Muscle of leg (tissue), 11 donors: ENCODE measurements around the gene DYRK2. TPM values are rescaled to one million over a fixed set of nuclear protein-coding genes. Genes with fewer than 3 reads are reported as not detected.

Experiments
- DNase-seq: peaks from one replicate; pipeline ENCODE4 v3.0.0; 2013
- H3K27ac ChIP-seq: one replicate; pipeline ENCODE4 v1.5.1; 2013; ENCODE audit warnings: mild to moderate bottlenecking, low read length, control low read depth
- H3K27me3 ChIP-seq: one replicate; pipeline ENCODE4 v1.6.1; 2013; ENCODE audit warnings: low read length; ENCODE audit not compliant: control insufficient read depth, insufficient read depth
- H3K36me3 ChIP-seq: one replicate; pipeline ENCODE4 v1.6.1; 2013; ENCODE audit warnings: low read length; ENCODE audit not compliant: control insufficient read depth, insufficient read depth
- H3K4me1 ChIP-seq: one replicate; pipeline ENCODE4 v1.6.1; 2013; ENCODE audit warnings: low read length; ENCODE audit not compliant: control insufficient read depth, insufficient read depth
- H3K4me3 ChIP-seq: one replicate; pipeline ENCODE4 v1.5.1; 2013; ENCODE audit warnings: low read length, control low read depth
- H3K9me3 ChIP-seq: replicated peaks from 2 replicates; pipeline ENCODE4 v1.6.1; 2013; ENCODE audit warnings: low read depth, low read length; ENCODE audit not compliant: control insufficient read depth
- WGBS: methylation state at CpG from one replicate; pipeline ENCODE4 v1.1.5; 2013; ENCODE audit warnings: missing lambda C conversion rate; ENCODE audit not compliant: insufficient coverage; 5-methylcytosine and 5-hydroxymethylcytosine counted together
- polyA plus RNA-seq, 8 donors: library from polyadenylated mRNA; unstranded; fragments of 120-200 nt; gene quantifications; one replicate each; pipeline versions ENCODE4 v1.2.1 to v1.2.3, GENCODE V29; 2013; ENCODE audit warnings: inconsistent platforms in 1 of 8, low replicate concordance in 1 of 8; ENCODE audit not compliant: insufficient read length in 8 of 8, insufficient read depth in 1 of 8
- total RNA-seq: library from RNA; stranded (reverse); fragments of 120-200 nt; gene quantifications from one replicate; pipeline ENCODE4 v1.2.4, GENCODE V29; 2013

The DYRK2 gene
- total and polyA plus RNA-seq, 9 donors = 35.5 to 56.1 (median 51.6) TPM

DNA sequence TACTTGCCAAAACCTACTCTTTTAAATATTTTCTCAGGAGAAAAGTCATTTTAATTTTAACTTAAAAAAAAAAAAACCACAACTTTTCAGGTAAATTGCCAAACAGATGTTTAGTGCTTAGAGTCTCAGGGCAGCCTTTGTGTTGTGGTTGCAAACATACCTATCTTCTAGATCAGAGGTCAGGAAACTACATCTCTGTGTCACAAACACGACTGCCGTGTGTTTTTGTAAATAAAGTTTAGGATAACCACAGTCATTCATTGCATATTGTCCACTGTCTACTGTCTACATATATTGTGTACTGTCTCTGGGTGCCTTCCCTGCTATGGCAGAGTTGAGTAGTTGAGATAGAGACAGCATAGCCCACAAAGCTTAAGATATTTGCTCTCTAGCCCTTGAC is 48.9 kb downstream of the DYRK2 start:
- Histone ChIP-seq H3K36me3 (no peaks in the 10 kb centered on the region), H3K27me3 (no peaks in the 10 kb centered on the region), H3K4me3 (no peak overlapping the region), H3K27ac (no peak overlapping the region), H3K4me1 (peaks cover 3% of the 10 kb centered on the region), H3K9me3 (no peaks in the 10 kb centered on the region)
- DNase-seq = no peak
- WGBS = no CpG with 5 or more reads among the region's 2 CpGs

DNA sequence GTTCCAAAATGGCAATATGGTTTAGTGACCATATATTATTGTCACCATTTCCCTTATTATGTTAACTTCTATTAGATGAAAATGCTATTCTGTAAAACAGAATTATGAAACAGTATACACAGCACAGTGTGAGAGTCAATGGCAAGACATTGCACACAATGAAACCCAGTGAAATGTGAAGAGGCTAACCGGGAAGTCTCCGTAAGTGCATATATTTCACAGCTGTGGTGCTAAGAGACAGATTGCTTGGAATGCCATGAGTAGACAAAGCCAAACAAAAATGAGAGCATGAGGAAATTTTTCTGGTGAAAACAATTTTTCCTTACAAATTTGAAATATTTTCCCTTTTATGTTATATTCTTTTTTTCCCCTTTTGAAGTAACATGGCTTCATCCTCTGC is 49.4 kb downstream of the DYRK2 start:
- no peak overlapping the region for H3K27ac ChIP-seq
- peaks cover 3% of the 10 kb centered on the region for H3K4me1 ChIP-seq
- H3K27me3 ChIP-seq = no peaks in the 10 kb centered on the region
- H3K4me3 ChIP-seq = no peak overlapping the region
- DNase-seq = peak; percentile 72
- WGBS = no CpG with 5 or more reads among the region's 2 CpGs
- no peaks in the 10 kb centered on the region for H3K9me3 ChIP-seq
- no peaks in the 10 kb centered on the region for H3K36me3 ChIP-seq

DNA sequence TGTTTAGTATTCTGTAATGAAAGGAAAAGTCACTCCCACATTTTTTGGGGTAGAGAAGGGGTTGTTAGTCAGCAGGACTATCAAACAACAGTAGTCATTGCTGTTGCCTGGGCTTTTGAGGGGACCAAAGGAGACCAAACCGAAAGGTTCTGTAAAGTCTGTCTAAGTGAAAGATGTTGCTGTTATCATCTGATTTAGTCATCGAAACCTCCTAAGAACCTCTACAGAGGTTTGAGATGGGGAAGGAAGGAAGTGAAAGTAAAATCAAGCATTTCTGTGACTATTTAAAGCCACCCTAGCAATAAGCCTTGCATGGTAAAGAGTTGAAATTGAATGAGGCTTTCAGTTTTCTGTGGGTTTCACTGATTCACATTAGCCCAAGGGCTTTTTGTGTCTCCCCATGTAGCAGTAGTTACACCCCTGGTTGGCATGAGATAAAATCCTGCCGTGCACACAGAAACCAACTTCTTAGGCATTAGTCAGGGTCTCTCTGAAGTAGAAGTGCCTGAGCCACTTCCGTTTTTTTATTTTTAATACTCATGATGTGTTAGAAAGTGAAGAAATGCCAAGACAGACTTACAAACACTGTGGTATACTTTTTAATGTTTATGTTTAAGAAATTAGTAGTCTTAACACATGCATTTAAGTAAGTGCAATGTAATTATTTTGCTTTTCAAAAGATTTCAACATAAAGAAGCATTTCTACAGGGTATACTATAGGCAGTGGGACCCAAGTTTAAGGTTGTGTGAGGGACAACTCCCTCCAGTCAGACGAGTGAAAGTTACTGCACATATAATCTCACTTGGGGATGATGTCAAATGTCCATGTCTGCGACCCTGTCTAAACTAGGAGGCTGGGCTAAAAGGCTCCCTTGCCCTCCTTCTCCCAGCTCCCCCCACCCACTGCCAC is 50.4 kb downstream of the DYRK2 start:
- peak; percentile 47 for DNase-seq
- H3K4me3 ChIP-seq = no peak overlapping the region
- no peaks in the 10 kb centered on the region for H3K36me3 ChIP-seq
- no peaks in the 10 kb centered on the region for H3K9me3 ChIP-seq
- no CpG with 5 or more reads among the region's 6 CpGs for WGBS
- H3K27ac ChIP-seq = peak overlapping the region; percentile 26
- H3K27me3 ChIP-seq = no peaks in the 10 kb centered on the region
- H3K4me1 ChIP-seq = peaks cover 3% of the 10 kb centered on the region

DNA sequence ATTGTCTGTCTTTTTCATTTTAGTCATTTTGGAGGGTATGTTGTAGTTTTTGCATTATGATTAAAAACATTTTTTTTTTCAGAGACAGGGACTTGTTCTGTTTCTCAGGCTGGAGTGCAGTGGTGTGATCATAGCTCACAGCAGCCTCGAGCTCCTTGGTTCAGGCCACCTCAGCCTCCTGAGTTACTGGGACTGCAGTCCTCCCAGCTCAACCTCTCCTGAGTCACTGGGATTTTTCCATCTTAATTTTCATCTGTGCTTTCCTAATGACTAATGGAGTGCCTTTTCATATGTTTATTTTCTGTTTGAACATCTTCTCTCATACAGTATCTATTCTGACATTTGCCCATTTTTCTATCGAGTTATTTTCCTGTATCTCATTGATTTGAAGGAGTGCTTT is 52.6 kb downstream of the DYRK2 start:
- Histone ChIP-seq H3K36me3 (no peaks in the 10 kb centered on the region), H3K27ac (no peak overlapping the region), H3K9me3 (no peaks in the 10 kb centered on the region), H3K4me1 (peaks cover 5% of the 10 kb centered on the region), H3K27me3 (no peaks in the 10 kb centered on the region), H3K4me3 (no peak overlapping the region)
- WGBS = no CpG with 5 or more reads among the region's 2 CpGs
- DNase-seq = no peak

DNA sequence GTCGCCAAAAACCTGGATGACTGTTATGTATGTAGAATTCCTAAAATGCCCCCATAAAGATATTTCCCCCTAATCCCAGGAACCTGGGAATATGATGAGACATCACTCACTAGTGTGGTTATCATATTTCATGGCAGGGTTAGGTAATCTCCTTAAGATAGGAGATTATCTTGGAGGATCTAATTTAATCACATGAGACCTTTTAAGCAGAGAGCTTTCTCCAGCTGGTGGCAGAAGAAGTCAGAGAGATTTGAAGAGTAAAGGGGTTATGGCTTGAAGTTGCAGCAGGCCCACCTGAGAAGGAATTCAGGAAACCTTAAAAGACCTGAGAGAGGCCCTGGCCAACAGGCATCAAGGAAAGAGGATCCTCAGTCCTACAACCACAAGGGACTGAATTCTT is 53.6 kb downstream of the DYRK2 start:
- H3K9me3 ChIP-seq = no peaks in the 10 kb centered on the region
- peaks cover 6% of the 10 kb centered on the region for H3K4me1 ChIP-seq
- H3K4me3 ChIP-seq = no peak overlapping the region
- DNase-seq = no peak
- no CpG with 5 or more reads among the region's 1 CpG for WGBS
- H3K27me3 ChIP-seq = no peaks in the 10 kb centered on the region
- no peaks in the 10 kb centered on the region for H3K36me3 ChIP-seq
- no peak overlapping the region for H3K27ac ChIP-seq

DNA sequence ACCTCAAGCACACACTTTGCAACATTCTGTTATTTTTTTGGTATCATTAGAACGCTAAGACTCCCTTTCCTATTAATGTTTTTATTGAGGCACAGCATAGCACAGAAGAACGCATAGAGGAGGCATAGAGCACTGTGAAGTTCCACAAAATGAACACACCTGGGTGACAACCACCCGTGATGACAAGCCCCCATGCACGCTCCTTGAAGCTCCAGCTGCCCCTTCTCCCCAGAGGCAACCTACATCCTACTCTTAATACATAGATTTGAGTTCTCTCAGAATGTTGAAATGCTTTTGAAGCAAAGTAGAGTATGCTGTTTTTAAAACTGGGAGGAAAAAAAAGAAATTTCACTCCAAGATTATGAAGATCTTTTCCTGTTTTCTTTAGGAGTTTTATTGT is 55.5 kb downstream of the DYRK2 start:
- Histone ChIP-seq H3K36me3 (no peaks in the 10 kb centered on the region), H3K4me3 (no peak overlapping the region), H3K4me1 (peaks cover 6% of the 10 kb centered on the region), H3K9me3 (no peaks in the 10 kb centered on the region), H3K27me3 (no peaks in the 10 kb centered on the region), H3K27ac (no peak overlapping the region)
- DNase-seq = no peak
- WGBS = 100% methylated on average over 1 of the region's 4 CpGs

DNA sequence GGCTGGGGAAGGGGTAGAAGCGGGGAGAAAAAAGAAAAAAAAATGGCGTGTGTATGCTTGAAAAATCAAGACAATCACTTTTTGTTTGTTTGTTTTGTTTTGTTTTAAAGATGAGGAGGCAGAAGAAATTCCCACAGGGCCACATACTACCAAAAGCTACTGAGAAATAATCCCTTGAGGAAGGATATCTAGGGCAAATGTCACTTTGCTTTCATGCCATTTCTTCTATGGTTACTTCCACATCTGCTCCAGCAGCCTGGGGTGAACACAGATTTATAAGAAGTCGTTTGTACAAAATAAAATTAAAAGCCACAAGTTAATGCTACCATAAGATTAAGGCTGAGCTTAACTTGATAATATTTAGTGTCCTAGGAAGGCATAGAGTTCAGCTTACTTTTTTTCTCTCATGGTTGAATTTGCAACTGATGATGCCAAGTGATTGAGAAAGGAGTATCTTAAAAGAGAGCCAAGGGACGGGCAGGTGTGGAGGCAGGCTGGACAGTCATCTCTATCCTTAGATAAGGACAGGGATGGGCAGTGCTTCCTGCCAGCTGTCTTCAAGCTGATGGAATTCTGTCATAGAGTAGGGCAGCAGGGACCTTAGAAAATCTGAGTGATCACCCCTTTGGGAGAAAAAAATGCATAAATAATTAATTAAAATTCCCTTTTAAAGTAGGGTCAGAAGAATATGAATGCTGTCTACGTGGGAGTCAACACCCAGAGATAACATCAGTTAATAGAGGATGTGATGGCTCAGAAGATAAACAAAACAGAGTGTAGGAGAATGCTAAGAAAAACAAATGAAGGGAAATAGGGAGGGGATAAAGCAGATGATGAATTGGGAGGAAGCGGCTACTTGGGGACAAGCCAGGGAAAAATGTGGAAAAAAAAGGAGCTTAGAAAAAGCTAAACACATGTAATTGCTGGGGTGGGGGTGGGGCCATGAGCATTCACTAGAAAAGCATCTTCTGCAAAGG is 57.1 kb downstream of the DYRK2 start:
- 42% methylated on average over 3 of the region's 6 CpGs for WGBS
- Histone ChIP-seq H3K36me3 (no peaks in the 10 kb centered on the region), H3K4me3 (no peak overlapping the region), H3K9me3 (no peaks in the 10 kb centered on the region), H3K4me1 (peaks cover 6% of the 10 kb centered on the region), H3K27me3 (no peaks in the 10 kb centered on the region), H3K27ac (no peak overlapping the region)
- DNase-seq = peak; percentile 77

DNA sequence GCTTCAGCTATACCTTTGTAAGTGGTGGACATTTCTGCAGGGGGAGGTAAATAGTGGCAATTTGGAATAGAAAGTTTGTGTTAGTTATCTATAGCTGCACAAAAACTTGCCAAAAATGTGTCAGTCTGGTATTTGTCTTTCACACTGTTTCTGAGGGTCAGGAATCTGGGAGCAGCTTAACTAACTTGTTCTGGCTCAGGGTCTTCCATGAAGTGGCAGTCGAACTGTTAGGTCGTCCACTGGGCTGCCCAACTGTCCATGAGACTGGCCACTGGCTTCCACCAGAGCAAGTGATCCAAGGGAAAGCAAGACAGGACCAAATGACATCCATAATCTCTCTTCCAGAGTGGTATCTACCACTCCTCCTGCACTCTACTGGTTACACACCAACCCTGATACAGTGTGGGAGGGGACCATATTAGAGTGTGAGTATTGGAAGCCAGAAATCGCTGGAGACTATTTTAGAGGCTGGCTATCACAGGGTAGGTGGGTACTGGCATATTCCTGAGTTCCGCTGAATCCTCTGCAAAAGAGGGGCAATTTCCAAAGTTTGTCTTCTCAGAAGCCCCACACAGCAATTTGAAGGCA is 60.9 kb downstream of the DYRK2 start:
- no peaks in the 10 kb centered on the region for H3K36me3 ChIP-seq
- WGBS = 80% methylated on average over 1 of the region's 4 CpGs
- H3K4me3 ChIP-seq = no peak overlapping the region
- peaks cover 6% of the 10 kb centered on the region for H3K4me1 ChIP-seq
- no peaks in the 10 kb centered on the region for H3K27me3 ChIP-seq
- no peaks in the 10 kb centered on the region for H3K9me3 ChIP-seq
- DNase-seq = no peak
- no peak overlapping the region for H3K27ac ChIP-seq

DNA sequence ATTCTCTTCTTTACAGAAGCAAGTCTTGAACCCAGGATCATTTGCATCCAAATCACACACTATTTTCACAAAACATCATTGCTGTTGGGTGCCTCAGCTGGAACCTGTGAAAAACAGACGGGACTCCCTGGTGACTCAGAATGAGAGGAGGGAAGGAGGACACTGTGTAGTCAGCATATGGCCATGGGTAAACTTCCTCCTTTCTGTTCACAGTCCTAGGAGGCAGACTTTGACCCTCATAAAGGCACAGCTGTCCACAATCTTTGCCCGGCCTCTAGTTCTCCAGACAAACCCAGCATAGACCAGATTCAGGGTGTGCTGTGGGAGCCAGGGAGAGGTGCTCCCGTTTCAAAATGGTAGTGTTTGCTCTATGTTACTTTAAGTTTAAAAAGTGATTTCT is 62.0 kb downstream of the DYRK2 start:
- Histone ChIP-seq H3K4me1 (peaks cover 5% of the 10 kb centered on the region), H3K27me3 (no peaks in the 10 kb centered on the region), H3K36me3 (no peaks in the 10 kb centered on the region), H3K27ac (no peak overlapping the region), H3K4me3 (no peak overlapping the region), H3K9me3 (no peaks in the 10 kb centered on the region)
- peak; percentile 69 for DNase-seq
- WGBS = 44% methylated on average over 1 of the region's 3 CpGs

DNA sequence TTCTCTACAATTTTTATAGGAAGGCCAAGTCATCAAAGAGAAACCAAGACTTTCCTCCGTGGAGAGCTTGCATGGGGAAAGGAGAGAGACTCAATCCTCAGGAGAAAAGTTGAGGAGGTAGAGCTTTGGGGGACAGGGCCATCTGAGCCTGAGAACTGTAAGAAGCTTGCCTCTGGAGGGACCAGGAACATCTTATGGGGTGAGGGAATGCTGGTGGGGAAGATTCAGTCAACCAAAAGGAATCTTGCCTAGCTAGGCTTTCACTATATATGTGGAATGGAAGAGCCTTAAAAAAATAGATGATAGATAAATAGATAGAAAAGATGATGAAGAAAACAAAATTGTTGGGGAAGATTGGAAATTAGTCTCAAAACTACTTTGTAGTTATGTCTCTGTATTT is 63.5 kb downstream of the DYRK2 start:
- no peak overlapping the region for H3K4me3 ChIP-seq
- H3K27me3 ChIP-seq = no peaks in the 10 kb centered on the region
- no CpG with 5 or more reads among the region's 1 CpG for WGBS
- H3K36me3 ChIP-seq = no peaks in the 10 kb centered on the region
- no peak for DNase-seq
- no peaks in the 10 kb centered on the region for H3K4me1 ChIP-seq
- H3K27ac ChIP-seq = no peak overlapping the region
- H3K9me3 ChIP-seq = no peaks in the 10 kb centered on the region
